ENCODE measurements around the gene ATOSA. TPM values are rescaled to one million over a fixed set of nuclear protein-coding genes. Genes with fewer than 3 reads are reported as not detected.

The ATOSA gene
- polyA plus RNA-seq, 1 donor (not counting 4 experiments of a cell fraction or from before 2014, with no cell fraction given), result 19.9 TPM

DNA sequence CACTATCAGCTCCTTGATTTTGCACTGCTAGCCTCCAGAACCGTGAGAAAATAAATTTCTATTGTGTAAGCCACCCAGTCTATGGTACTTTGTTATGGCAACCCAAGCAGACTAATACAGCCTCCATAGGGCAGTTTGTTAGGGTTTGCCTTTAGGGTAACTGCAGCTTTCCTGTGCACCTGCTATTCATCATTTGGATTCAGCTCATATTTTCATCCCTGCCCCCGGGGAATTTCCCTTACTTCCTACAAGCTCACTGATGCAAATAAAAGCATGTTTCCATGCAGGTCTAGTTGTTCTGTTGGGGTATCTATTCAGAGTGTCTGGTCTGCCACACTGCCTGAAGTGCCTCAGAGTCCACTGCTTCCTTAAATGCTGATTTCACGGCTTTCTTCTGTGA, 48.6 kb upstream of the ATOSA start:
- Histone ChIP-seq H2AFZ (ENCODE audit: control insufficient read depth, low read length) (no peak overlapping the region), H3K9ac (ENCODE audit: control insufficient read depth, extremely low read depth, insufficient read depth, low read length) (no peak overlapping the region), H3K27me3 (ENCODE audit: control insufficient read depth, extremely low read depth, insufficient read depth, low read length) (no peaks in the 10 kb centered on the region), H3K36me3 (ENCODE audit: control insufficient read depth in 2 of 2, extremely low read depth in 1 of 2, insufficient read depth in 2 of 2, low read length in 2 of 2) (no peaks in the 10 kb centered on the region), H3K4me2 (ENCODE audit: control insufficient read depth, extremely low read depth, insufficient read depth, low read depth, low read length) (no peak overlapping the region), H3K27ac (ENCODE audit: control insufficient read depth, insufficient read depth, low read length) (no peak overlapping the region), H3K79me2 (ENCODE audit: control insufficient read depth, insufficient read depth, low read length) (no peaks in the 10 kb centered on the region), H3K4me3 (ENCODE audit: control insufficient read depth in 2 of 3, extremely low read depth in 1 of 3, insufficient read depth in 2 of 3, low read depth in 1 of 3, low read length in 3 of 3) (no peak overlapping the region), H3K9me1 (ENCODE audit: control insufficient read depth, extremely low read depth, insufficient read depth, low read length) (no peaks in the 10 kb centered on the region), H3K4me1 (ENCODE audit: control insufficient read depth, extremely low read depth, insufficient read depth, low read length) (peaks cover 18% of the 10 kb centered on the region), H3K9me3 (ENCODE audit: control insufficient read depth, low read depth, low read length) (no peaks in the 10 kb centered on the region), H4K20me1 (ENCODE audit: control insufficient read depth, extremely low read depth, insufficient read depth, low read length) (no peaks in the 10 kb centered on the region)
- dilution Hi-C loops (cut with MboI; ENCODE audit: extremely low pct_ligation_motif_present, low sequenced_read_pairs), result no loop called here
- FAIRE-seq (no peak), DNase-seq (ENCODE audit: low read depth, low spot score) (no peak)
- TF ChIP-seq EZH2 (IDR thresholded peaks at IDR 0.05; ENCODE audit: low read length) (no peak), CTCF (optimal IDR thresholded peaks at IDR 0.05 in 1 of 3, IDR thresholded peaks at IDR 0.05 in 1 of 3, conservative IDR thresholded peaks at IDR 0.05 in 1 of 3; ENCODE audit: extremely low read depth in 1 of 3, insufficient read depth in 2 of 3, low read length in 3 of 3) (no peak)

DNA sequence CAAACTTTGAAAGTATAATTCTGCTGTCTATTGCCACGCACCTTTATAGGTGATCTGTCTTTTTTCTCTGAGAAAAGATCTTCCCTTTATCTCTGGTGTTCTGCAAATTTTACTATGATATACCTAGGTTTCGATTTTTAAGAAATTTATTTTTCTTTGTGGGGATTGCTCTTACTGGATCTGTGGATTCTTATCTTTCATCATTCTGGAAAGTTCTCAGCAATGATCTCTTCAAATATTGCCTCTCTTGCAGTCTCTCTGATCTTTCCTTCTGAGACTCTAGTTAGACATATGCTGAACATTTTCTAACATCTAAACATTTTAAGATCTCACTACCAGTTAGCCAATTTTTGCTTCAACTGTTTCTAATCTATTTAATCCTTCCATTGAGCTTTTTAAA, 47.0 kb upstream of the ATOSA start:
- no peak for DNase-seq (ENCODE audit: low read depth, low spot score)
- no peak overlapping the region for H3K4me2 ChIP-seq (ENCODE audit: control insufficient read depth, extremely low read depth, insufficient read depth, low read depth, low read length)
- no peaks in the 10 kb centered on the region for H3K27me3 ChIP-seq (ENCODE audit: control insufficient read depth, extremely low read depth, insufficient read depth, low read length)
- H4K20me1 ChIP-seq (ENCODE audit: control insufficient read depth, extremely low read depth, insufficient read depth, low read length), result no peaks in the 10 kb centered on the region
- dilution Hi-C loops (cut with MboI; ENCODE audit: extremely low pct_ligation_motif_present, low sequenced_read_pairs), result no loop called here
- H3K79me2 ChIP-seq (ENCODE audit: control insufficient read depth, insufficient read depth, low read length), result no peaks in the 10 kb centered on the region
- peaks cover 18% of the 10 kb centered on the region for H3K4me1 ChIP-seq (ENCODE audit: control insufficient read depth, extremely low read depth, insufficient read depth, low read length)
- H3K9ac ChIP-seq (ENCODE audit: control insufficient read depth, extremely low read depth, insufficient read depth, low read length), result no peak overlapping the region
- H3K9me1 ChIP-seq (ENCODE audit: control insufficient read depth, extremely low read depth, insufficient read depth, low read length), result no peaks in the 10 kb centered on the region
- H3K36me3 ChIP-seq (ENCODE audit: control insufficient read depth in 2 of 2, extremely low read depth in 1 of 2, insufficient read depth in 2 of 2, low read length in 2 of 2), result no peaks in the 10 kb centered on the region
- H3K27ac ChIP-seq (ENCODE audit: control insufficient read depth, insufficient read depth, low read length), result no peak overlapping the region
- no peak for FAIRE-seq
- H3K9me3 ChIP-seq (ENCODE audit: control insufficient read depth, low read depth, low read length), result no peaks in the 10 kb centered on the region
- H2AFZ ChIP-seq (ENCODE audit: control insufficient read depth, low read length), result no peak overlapping the region
- no peak for TF ChIP-seq EZH2 (IDR thresholded peaks at IDR 0.05; ENCODE audit: low read length)
- TF ChIP-seq CTCF (optimal IDR thresholded peaks at IDR 0.05 in 1 of 3, IDR thresholded peaks at IDR 0.05 in 1 of 3, conservative IDR thresholded peaks at IDR 0.05 in 1 of 3; ENCODE audit: extremely low read depth in 1 of 3, insufficient read depth in 2 of 3, low read length in 3 of 3), result no peak
- no peak overlapping the region for H3K4me3 ChIP-seq (ENCODE audit: control insufficient read depth in 2 of 3, extremely low read depth in 1 of 3, insufficient read depth in 2 of 3, low read depth in 1 of 3, low read length in 3 of 3)
